BLaER1 treated with 17β-estradiol and CSF1 and Interleukin-3, amounts not matched to agents 10 nM and 100 nM (cell line): ENCODE results near the gene APC2.

ENCODE experiments used
- H3K27ac ChIP-seq, 11 experiments: shearing (Covaris generic); formaldehyde crosslinking; 2 replicates each; pipeline ENCODE4 v1.8.1; 2022
- H3K27me3 ChIP-seq, 11 experiments: shearing (Covaris generic); formaldehyde crosslinking; 2 replicates each; pipeline ENCODE4 v1.8.1; 2022
- H3K36me3 ChIP-seq, 11 experiments: shearing (Covaris generic); formaldehyde crosslinking; 2 replicates each; pipeline ENCODE4 v1.8.1; 2022
- H3K4me1 ChIP-seq, 10 experiments: shearing (Covaris generic); formaldehyde crosslinking; 2 replicates each; pipeline ENCODE4 v1.8.1; 2022
- H3K4me2 ChIP-seq, 11 experiments: shearing (Covaris generic); formaldehyde crosslinking; 2 replicates each; pipeline ENCODE4 v1.8.1; 2022
- H3K4me3 ChIP-seq, 10 experiments: shearing (Covaris generic); formaldehyde crosslinking; 2 replicates each; pipeline ENCODE4 v1.8.1; 2022
- H3K9ac ChIP-seq, 11 experiments: shearing (Covaris generic); formaldehyde crosslinking; 2 replicates each; pipeline ENCODE4 v1.8.1; 2022
- H3K9me3 ChIP-seq, 11 experiments: shearing (Covaris generic); formaldehyde crosslinking; replicated peaks in 1 of 11; 2 replicates each; pipeline ENCODE4 v1.8.1; 2022
- H4K20me1 ChIP-seq, 11 experiments: shearing (Covaris generic); formaldehyde crosslinking; 2 replicates each; pipeline ENCODE4 v1.8.1; 2022
- Cebpa-rat ChIP-seq, 11 experiments: shearing (Covaris generic); IDR thresholded peaks; 2 replicates each; pipeline ENCODE4 v1.8.1; 2022

Gene APC2, protein sequence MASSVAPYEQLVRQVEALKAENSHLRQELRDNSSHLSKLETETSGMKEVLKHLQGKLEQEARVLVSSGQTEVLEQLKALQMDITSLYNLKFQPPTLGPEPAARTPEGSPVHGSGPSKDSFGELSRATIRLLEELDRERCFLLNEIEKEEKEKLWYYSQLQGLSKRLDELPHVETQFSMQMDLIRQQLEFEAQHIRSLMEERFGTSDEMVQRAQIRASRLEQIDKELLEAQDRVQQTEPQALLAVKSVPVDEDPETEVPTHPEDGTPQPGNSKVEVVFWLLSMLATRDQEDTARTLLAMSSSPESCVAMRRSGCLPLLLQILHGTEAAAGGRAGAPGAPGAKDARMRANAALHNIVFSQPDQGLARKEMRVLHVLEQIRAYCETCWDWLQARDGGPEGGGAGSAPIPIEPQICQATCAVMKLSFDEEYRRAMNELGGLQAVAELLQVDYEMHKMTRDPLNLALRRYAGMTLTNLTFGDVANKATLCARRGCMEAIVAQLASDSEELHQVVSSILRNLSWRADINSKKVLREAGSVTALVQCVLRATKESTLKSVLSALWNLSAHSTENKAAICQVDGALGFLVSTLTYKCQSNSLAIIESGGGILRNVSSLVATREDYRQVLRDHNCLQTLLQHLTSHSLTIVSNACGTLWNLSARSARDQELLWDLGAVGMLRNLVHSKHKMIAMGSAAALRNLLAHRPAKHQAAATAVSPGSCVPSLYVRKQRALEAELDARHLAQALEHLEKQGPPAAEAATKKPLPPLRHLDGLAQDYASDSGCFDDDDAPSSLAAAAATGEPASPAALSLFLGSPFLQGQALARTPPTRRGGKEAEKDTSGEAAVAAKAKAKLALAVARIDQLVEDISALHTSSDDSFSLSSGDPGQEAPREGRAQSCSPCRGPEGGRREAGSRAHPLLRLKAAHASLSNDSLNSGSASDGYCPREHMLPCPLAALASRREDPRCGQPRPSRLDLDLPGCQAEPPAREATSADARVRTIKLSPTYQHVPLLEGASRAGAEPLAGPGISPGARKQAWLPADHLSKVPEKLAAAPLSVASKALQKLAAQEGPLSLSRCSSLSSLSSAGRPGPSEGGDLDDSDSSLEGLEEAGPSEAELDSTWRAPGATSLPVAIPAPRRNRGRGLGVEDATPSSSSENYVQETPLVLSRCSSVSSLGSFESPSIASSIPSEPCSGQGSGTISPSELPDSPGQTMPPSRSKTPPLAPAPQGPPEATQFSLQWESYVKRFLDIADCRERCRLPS (N-terminal part only)

DNA sequence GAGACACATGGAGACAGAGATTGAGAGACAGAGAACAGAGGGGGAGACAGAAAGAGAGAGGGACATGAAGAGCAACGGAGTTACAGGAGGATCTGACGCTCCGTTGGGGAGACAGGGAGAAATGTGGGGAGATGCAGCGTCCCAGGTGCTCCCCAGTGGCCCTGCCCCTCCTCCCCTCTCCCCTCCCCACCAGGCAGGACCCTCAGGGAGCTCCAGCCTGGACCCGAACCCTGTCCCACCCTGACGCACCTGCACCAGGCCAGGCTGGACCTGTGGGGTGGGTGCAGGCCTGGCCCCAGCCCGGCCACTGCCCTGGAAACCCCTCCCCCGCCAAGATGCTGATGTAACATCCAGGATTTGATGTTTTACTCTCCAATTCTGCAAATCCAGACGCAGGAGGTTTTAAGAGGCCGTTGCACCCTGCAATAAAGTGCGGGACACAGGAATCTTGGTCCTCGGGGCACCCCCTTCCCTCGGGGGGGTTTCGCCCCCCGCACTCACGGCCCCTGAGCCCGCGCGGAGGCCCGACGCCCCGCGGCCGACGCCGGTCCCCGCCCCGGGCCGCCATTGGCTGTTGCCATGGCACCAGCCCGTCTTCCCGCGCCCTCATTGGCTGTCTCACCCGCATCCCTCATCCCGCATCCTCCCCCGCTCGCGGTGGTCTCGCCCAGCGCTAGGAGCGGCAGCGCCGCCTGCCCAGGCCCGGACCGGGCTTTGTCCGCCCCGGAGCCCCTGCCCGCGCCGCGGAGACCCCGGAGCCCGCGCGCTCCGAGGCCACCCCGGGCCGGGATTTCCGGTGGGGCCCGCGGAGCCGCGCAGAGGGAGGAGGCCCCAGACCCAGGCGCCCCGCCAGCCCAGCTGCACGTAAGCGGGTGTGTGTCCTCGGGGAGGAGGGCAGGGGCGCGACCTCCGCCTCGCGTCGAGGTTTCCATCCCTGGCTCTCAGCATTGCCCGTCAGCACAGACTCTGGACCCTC is at the start of gene APC2:
Gene APC2 (plus strand): TSS at position 655 of the 976 bp plus-strand sequence. CDS start 2,881 bp downstream, outside the sequence.
- H3K27ac ChIP-seq, result no peak within 1 kb of the TSS
- peaks cover 24 to 52% (median 35%) of the 10 kb centered on the region in 10 experiments; a peak in 18 of 20 replicates for H3K4me1 ChIP-seq
- 0 out of 22 replicates have a peak within 1 kb of the TSS, but pooled peaks of 1 of the 11 experiments have one; percentile 44 for H3K9ac ChIP-seq
- H3K27me3 ChIP-seq, result peaks cover 93 to 100% (median 96%) of the 10 kb centered on the region in 11 experiments
- peaks cover 26 to 98% (median 82%) of the 10 kb centered on the region in 11 experiments; a peak in 21 of 22 replicates for H4K20me1 ChIP-seq
- H3K4me2 ChIP-seq, result peak within 1 kb of the TSS in 9 of 11 experiments; percentile 18 to 76 (median 64); a peak in 18 of 22 replicates
- no peaks in the 10 kb centered on the region for H3K36me3 ChIP-seq
- H3K9me3 ChIP-seq, result peaks cover 0 to 3% (median 0%) of the 10 kb centered on the region in 11 experiments; a peak in 2 of 22 replicates
- peak within 1 kb of the TSS in 7 of 10 experiments; percentile 17 to 54 (median 42); a peak in 11 of 20 replicates for H3K4me3 ChIP-seq
- no peak for TF ChIP-seq Cebpa-rat (IDR thresholded peaks at IDR 0.05)

DNA sequence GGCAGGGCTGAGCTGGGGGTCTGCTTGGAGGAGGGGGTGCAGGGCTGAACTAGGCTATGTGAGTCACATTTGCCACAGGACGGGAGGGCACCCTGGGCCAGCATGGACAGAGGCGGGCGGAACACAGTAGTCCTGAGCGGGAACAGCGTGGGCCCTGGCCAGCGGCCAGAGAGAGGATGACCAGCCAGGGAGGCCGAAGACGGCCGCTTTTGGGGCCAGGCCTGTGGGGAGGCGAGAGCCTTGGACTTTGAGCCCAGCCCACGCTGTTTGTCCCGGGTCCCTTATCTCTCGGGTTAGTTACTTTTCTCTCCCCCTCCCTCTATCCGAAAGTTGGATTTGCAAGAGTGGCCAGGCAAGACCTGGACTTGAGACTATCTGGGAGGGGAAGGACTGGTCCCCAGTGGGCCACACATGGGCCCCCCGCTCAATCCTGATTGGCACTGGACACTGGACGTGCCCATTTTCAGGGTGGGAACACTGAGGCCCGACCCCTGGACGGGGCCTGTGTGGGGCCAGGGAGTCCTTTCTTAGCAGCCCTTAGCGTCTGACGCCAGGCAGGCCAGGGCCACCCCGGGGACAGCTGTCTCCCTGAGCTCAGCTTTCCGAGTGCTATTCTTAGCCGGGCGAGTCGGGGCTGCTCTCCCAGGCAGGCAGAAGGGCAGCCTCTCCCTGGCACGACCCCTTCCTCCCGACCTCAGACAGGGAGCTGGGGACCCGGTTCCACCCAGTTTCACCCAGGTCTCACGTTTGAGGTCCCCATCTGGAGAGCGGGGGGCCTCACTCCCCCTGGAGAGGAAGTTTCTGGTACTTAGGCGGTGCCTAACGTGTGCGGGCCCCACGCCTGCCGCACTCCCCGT is 49.4 kb upstream of the APC2 start:
- Histone ChIP-seq H3K4me3 (peak overlapping the region; percentile 73 to 91 (median 81)), H3K27ac (peak overlapping the region in 9 of 11 experiments; percentile 48 to 73 (median 62); a peak in 18 of 22 replicates), H3K9me3 (no peaks in the 10 kb centered on the region), H3K4me1 (peaks cover 58 to 79% (median 73%) of the 10 kb centered on the region in 10 experiments), H4K20me1 (peaks cover 0 to 51% (median 35%) of the 10 kb centered on the region in 11 experiments; a peak in 18 of 22 replicates), H3K36me3 (peaks cover 0 to 20% (median 1%) of the 10 kb centered on the region in 11 experiments; a peak in 7 of 22 replicates), H3K4me2 (peak overlapping the region; percentile 93 to 100 (median 97)), H3K27me3 (no peaks in the 10 kb centered on the region), H3K9ac (peak overlapping the region; percentile 66 to 86 (median 79))
- no peak for TF ChIP-seq Cebpa-rat (IDR thresholded peaks at IDR 0.05)

GRCh38 chr19:1401138-1401888 is 48.6 kb upstream of the APC2 start, which contains the start of gene GAMT:
Gene GAMT, minus strand, starts transcription at chr19:1401542. Its CDS starts 66 bp downstream, at chr19:1401476.
- peaks cover 58 to 79% (median 72%) of the 10 kb centered on the region in 10 experiments for H3K4me1 ChIP-seq
- peaks cover 0 to 43% (median 27%) of the 10 kb centered on the region in 11 experiments; a peak in 15 of 22 replicates for H4K20me1 ChIP-seq
- H3K27me3 ChIP-seq, result no peaks in the 10 kb centered on the region
- no peak for TF ChIP-seq Cebpa-rat (IDR thresholded peaks at IDR 0.05)
- H3K9ac ChIP-seq, result peak within 1 kb of the TSS; percentile 66 to 86 (median 79)
- H3K36me3 ChIP-seq, result peaks cover 0 to 17% (median 0%) of the 10 kb centered on the region in 11 experiments; a peak in 5 of 22 replicates
- H3K27ac ChIP-seq, result peak within 1 kb of the TSS in 9 of 11 experiments; percentile 48 to 73 (median 62); a peak in 18 of 22 replicates
- peak within 1 kb of the TSS; percentile 93 to 100 (median 97) for H3K4me2 ChIP-seq
- peak within 1 kb of the TSS; percentile 73 to 91 (median 81) for H3K4me3 ChIP-seq
- no peaks in the 10 kb centered on the region for H3K9me3 ChIP-seq

GRCh38 chr19:1401889-1402217 is 48.1 kb upstream of the APC2 start:
- Histone ChIP-seq H3K9ac (peak overlapping the region; percentile 66 to 86 (median 79); a peak in 21 of 22 replicates), H3K27ac (peak overlapping the region in 6 of 11 experiments; percentile 48 to 73 (median 62); a peak in 6 of 22 replicates)

GRCh38 chr19:1402411-1403070 is 47.4 kb upstream of the APC2 start:
- Histone ChIP-seq H4K20me1 (peaks cover 0 to 30% (median 15%) of the 10 kb centered on the region in 11 experiments; a peak in 12 of 22 replicates), H3K27ac (0 out of 22 replicates have a peak overlapping the region, but pooled peaks of 2 of the 11 experiments have one; percentile 4 to 18), H3K4me3 (peak overlapping the region in 3 of 10 experiments; percentile 25 to 39 (median 26); a peak in 3 of 20 replicates), H3K4me1 (peaks cover 52 to 74% (median 66%) of the 10 kb centered on the region in 10 experiments), H3K36me3 (peaks cover 0 to 17% (median 0%) of the 10 kb centered on the region in 11 experiments; a peak in 5 of 22 replicates), H3K9me3 (no peaks in the 10 kb centered on the region), H3K9ac (peak overlapping the region in 10 of 11 experiments; percentile 1 to 83 (median 70); a peak in 13 of 22 replicates), H3K27me3 (no peaks in the 10 kb centered on the region), H3K4me2 (peak overlapping the region; percentile 93 to 100 (median 97))
- TF ChIP-seq Cebpa-rat (IDR thresholded peaks at IDR 0.05), result no peak

More at GRCh38 chr19:1401889-1402217, 48.1 kb upstream of the APC2 start:
- Histone ChIP-seq H3K4me3 (peak overlapping the region; percentile 73 to 91 (median 81)), H4K20me1 (peaks cover 0 to 37% (median 22%) of the 10 kb centered on the region in 11 experiments; a peak in 13 of 22 replicates), H3K4me2 (peak overlapping the region; percentile 93 to 100 (median 97)), H3K27me3 (no peaks in the 10 kb centered on the region), H3K36me3 (peaks cover 0 to 17% (median 0%) of the 10 kb centered on the region in 11 experiments; a peak in 5 of 22 replicates), H3K9me3 (no peaks in the 10 kb centered on the region), H3K4me1 (peaks cover 58 to 79% (median 72%) of the 10 kb centered on the region in 10 experiments)
- TF ChIP-seq Cebpa-rat (IDR thresholded peaks at IDR 0.05), result no peak
